ENCODE measurements around the gene ELOA. TPM values are rescaled to one million over a fixed set of nuclear protein-coding genes. Genes with fewer than 3 reads are reported as not detected.

ELOA gene
- total and polyA plus RNA-seq, 9 of the 15 experiments (the other 6 are each of a cell fraction or from before 2014, with no cell fraction given) = 31.9 to 98.6 (median 61.3) TPM

DNA sequence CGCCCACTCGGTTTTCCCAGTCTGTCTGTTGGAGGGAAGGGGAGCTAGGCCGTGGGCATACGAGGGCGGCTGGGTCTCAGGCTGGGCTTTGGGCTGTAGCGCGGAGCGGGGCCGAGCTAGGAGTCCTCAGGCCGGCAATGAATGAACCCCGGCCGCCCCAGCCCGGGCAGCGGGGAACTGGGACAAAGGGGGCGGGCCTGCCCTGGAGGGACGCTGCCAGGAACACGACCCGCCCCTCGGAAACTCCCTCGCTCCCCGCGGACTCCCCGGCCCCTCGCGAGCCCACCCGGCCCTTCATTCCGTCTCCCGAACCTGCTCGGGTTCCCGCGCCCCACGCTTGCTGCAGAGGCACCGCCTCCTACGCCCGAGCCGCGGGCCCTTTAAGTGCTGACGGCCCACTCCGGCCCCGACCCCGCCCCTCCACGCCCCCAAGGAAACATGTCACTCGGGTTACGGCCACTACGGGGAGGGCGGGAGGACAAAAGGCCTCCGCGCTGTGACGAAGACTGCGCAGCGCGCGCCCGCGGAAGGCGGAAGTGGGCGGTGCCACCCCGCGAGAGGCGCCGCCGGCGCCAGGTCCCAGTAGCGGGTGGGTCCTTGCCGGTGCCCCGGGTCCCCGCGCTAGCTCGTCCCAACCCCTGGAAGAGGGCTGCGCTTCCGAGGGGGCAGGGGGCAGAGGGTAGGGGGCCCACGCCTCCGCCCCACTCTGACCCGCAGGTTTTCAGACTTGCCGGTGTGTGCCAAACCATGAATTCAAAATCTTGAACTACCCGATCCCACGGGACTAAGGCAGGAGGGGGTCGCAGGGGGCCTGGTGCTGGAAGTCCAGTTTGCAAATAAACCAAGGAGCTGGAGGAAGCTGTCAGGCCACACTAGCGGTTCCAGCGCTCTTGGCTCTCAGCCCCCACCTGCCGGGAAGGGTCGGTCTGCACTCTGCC lies 57.4 kb downstream of the ELOA start, which contains the start of gene GALE (continued):
- no peak for TF ChIP-seq NCOA2 (IDR thresholded peaks at IDR 0.05; ENCODE audit: partially characterized antibody in 2 of 2)
- no peak for TF ChIP-seq CHCHD3 (CRISPR knock-in tag; IDR thresholded peaks at IDR 0.05)
- TF ChIP-seq ZNF124 (CRISPR knock-in tag; IDR thresholded peaks at IDR 0.05) = no peak
- TF ChIP-seq, protein P1, sequence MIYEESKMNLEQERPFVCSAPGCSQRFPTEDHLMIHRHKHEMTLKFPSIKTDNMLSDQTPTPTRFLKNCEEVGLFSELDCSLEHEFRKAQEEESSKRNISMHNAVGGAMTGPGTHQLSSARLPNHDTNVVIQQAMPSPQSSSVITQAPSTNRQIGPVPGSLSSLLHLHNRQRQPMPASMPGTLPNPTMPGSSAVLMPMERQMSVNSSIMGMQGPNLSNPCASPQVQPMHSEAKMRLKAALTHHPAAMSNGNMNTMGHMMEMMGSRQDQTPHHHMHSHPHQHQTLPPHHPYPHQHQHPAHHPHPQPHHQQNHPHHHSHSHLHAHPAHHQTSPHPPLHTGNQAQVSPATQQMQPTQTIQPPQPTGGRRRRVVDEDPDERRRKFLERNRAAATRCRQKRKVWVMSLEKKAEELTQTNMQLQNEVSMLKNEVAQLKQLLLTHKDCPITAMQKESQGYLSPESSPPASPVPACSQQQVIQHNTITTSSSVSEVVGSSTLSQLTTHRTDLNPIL (CRISPR knock-in tag; IDR thresholded peaks at IDR 0.05) = no peak
- no peak for TF ChIP-seq ZNF696 (CRISPR knock-in tag; conservative IDR thresholded peaks at IDR 0.05)
- TF ChIP-seq, protein P2, sequence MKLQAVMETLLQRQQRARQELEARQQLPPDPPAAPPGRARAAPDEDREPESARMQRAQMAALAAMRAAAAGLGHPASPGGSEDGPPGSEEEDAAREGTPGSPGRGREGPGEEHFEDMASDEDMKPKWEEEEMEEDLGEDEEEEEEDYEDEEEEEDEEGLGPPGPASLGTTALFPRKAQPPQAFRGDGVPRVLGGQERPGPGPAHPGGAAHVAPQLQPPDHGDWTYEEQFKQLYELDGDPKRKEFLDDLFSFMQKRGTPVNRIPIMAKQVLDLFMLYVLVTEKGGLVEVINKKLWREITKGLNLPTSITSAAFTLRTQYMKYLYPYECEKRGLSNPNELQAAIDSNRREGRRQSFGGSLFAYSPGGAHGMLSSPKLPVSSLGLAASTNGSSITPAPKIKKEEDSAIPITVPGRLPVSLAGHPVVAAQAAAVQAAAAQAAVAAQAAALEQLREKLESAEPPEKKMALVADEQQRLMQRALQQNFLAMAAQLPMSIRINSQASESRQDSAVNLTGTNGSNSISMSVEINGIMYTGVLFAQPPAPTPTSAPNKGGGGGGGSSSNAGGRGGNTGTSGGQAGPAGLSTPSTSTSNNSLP (IDR thresholded peaks at IDR 0.05; ENCODE audit: borderline replicate concordance, low read depth, low read length) = no peak
- TF ChIP-seq ZNF217 (CRISPR knock-in tag; IDR thresholded peaks at IDR 0.05) = no peak
- TF ChIP-seq, protein P3, sequence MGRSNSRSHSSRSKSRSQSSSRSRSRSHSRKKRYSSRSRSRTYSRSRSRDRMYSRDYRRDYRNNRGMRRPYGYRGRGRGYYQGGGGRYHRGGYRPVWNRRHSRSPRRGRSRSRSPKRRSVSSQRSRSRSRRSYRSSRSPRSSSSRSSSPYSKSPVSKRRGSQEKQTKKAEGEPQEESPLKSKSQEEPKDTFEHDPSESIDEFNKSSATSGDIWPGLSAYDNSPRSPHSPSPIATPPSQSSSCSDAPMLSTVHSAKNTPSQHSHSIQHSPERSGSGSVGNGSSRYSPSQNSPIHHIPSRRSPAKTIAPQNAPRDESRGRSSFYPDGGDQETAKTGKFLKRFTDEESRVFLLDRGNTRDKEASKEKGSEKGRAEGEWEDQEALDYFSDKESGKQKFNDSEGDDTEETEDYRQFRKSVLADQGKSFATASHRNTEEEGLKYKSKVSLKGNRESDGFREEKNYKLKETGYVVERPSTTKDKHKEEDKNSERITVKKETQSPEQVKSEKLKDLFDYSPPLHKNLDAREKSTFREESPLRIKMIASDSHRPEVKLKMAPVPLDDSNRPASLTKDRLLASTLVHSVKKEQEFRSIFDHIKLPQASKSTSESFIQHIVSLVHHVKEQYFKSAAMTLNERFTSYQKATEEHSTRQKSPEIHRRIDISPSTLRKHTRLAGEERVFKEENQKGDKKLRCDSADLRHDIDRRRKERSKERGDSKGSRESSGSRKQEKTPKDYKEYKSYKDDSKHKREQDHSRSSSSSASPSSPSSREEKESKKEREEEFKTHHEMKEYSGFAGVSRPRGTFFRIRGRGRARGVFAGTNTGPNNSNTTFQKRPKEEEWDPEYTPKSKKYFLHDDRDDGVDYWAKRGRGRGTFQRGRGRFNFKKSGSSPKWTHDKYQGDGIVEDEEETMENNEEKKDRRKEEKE (IDR thresholded peaks at IDR 0.05; ENCODE audit: borderline replicate concordance in 1 of 2, control insufficient read depth in 1 of 2, low read depth in 2 of 2, low read length in 1 of 2) = no peak
- no peak for TF ChIP-seq NUFIP1 (IDR thresholded peaks at IDR 0.05; ENCODE audit: partially characterized antibody)
- no peak for TF ChIP-seq WHSC1 (IDR thresholded peaks at IDR 0.05; ENCODE audit: low read length)
- TF ChIP-seq, protein P4, sequence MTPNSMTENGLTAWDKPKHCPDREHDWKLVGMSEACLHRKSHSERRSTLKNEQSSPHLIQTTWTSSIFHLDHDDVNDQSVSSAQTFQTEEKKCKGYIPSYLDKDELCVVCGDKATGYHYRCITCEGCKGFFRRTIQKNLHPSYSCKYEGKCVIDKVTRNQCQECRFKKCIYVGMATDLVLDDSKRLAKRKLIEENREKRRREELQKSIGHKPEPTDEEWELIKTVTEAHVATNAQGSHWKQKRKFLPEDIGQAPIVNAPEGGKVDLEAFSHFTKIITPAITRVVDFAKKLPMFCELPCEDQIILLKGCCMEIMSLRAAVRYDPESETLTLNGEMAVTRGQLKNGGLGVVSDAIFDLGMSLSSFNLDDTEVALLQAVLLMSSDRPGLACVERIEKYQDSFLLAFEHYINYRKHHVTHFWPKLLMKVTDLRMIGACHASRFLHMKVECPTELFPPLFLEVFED (CRISPR knock-in tag; conservative IDR thresholded peaks at IDR 0.05) = 0 out of 2 replicates have a peak, but pooled peaks have one; percentile 2
- TF ChIP-seq MAZ (CRISPR knock-in tag; conservative IDR thresholded peaks at IDR 0.05 in 1 of 2, IDR thresholded peaks at IDR 0.05 in 1 of 2) = peak; percentile 79 to 80; a peak in 3 of 4 replicates
- TF ChIP-seq ZNF79 (CRISPR knock-in tag; IDR thresholded peaks at IDR 0.05; ENCODE audit: low read depth) = no peak
- TF ChIP-seq, protein P5, sequence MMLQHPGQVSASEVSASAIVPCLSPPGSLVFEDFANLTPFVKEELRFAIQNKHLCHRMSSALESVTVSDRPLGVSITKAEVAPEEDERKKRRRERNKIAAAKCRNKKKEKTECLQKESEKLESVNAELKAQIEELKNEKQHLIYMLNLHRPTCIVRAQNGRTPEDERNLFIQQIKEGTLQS (IDR thresholded peaks at IDR 0.05) = peak; percentile 5; the same call in 1 of the 2 replicates
- TF ChIP-seq, protein P5 (CRISPR knock-in tag; conservative IDR thresholded peaks at IDR 0.05) = 0 out of 2 replicates have a peak, but pooled peaks have one; percentile 38
- no peak for TF ChIP-seq SAFB2 (IDR thresholded peaks at IDR 0.05; ENCODE audit: borderline replicate concordance, low read depth, low read length, severe bottlenecking)
- TF ChIP-seq ZZZ3 (IDR thresholded peaks at IDR 0.05) = no peak

All from K562 (cell line).